Right lung (tissue), 5 donors: Measurements from ENCODE around the gene TOM1. TPM values are rescaled to one million over a fixed set of nuclear protein-coding genes. Genes with fewer than 3 reads are reported as not detected.

ENCODE experiments used
- DNase-seq, 2 donors: peaks; one replicate each; pipeline ENCODE4 v3.0.0-alpha.2; 2013
- polyA plus RNA-seq, 5 donors: library from polyadenylated mRNA; unstranded; fragments of 120-200 nt; gene quantifications; one replicate each; pipeline versions ENCODE4 v1.2.1 to v1.2.3, GENCODE V29; 2013; ENCODE audit warnings: inconsistent platforms in 1 of 5, low replicate concordance in 1 of 5; ENCODE audit not compliant: insufficient read length in 5 of 5, insufficient read depth in 1 of 5

TOM1 gene
- polyA plus RNA-seq, 5 donors: 25.4 to 35.5 (median 29.0) TPM

- no peak for DNase-seq
Measured at GRCh38 chr22:35343664-35344550, 44.2 kb downstream of the TOM1 start.

- DNase-seq: no peak
Measured at GRCh38 chr22:35344956-35345690, 45.4 kb downstream of the TOM1 start.

GRCh38 chr22:35345808-35346505, 46.3 kb downstream of the TOM1 start:
- no peak for DNase-seq

- no peak for DNase-seq
Measured at GRCh38 chr22:35346596-35347220, 47.0 kb downstream of the TOM1 start.

GRCh38 chr22:35347462-35347861, 47.8 kb downstream of the TOM1 start:
- DNase-seq: no peak

- DNase-seq: no peak
Measured at GRCh38 chr22:35348026-35348590, 48.4 kb downstream of the TOM1 start.

- DNase-seq: no peak
Measured at GRCh38 chr22:35348703-35349102, 49.0 kb downstream of the TOM1 start.

GRCh38 chr22:35349368-35349703, 49.6 kb downstream of the TOM1 start:
- no peak for DNase-seq

GRCh38 chr22:35349704-35350538, 50.2 kb downstream of the TOM1 start:
- DNase-seq: peak; percentile 50 to 64

- DNase-seq: peak; percentile 87 to 89
Measured at GRCh38 chr22:35350539-35351503, 51.1 kb downstream of the TOM1 start.

GRCh38 chr22:35352214-35353111, 52.8 kb downstream of the TOM1 start:
- DNase-seq: no peak

GRCh38 chr22:35353318-35353717, 53.6 kb downstream of the TOM1 start:
- no peak for DNase-seq

GRCh38 chr22:35354068-35354467, 54.4 kb downstream of the TOM1 start:
- DNase-seq: no peak

GRCh38 chr22:35357883-35358621, 58.4 kb downstream of the TOM1 start:
- no peak for DNase-seq

- DNase-seq: no peak
Measured at GRCh38 chr22:35359380-35360065, 59.8 kb downstream of the TOM1 start.

- DNase-seq: no peak
Measured at GRCh38 chr22:35361001-35361558, 61.4 kb downstream of the TOM1 start.
